HCT116 (cell line): ENCODE measurements around the gene RPTOR. TPM values are rescaled to one million over a fixed set of nuclear protein-coding genes. Genes with fewer than 3 reads are reported as not detected.

Experiments used
- ATAC-seq: fragments of 200-7000 bp; cut with Tn5 transposase; 2 replicates; pipeline ENCODE4 v1.9.1; 2020; ENCODE audit warnings: mild to moderate bottlenecking, moderate library complexity
- BruUV-seq: library from RNA; stranded (reverse); fragments of 400-500 nt; replicated peaks from 2 replicates; lab custom pipeline; 2021; lab: Mats Ljungman, UMichigan
- CTCF ChIA-PET: fragments of 300-600 bp; sonication (Branson Sonifier 250); formaldehyde crosslinking; loops from one replicate; lab custom pipeline; 2021; ENCODE audit warnings: antibody characterized with exemption; lab: Charles Lee
- POLR2A ChIA-PET: fragments of 300-600, 350-600 bp; sonication (Branson Sonifier 250); formaldehyde crosslinking; loops from one replicate; lab custom pipeline; 2021; ENCODE audit warnings: antibody characterized with exemption; lab: Charles Lee
- RAD21 ChIA-PET, 2 experiments: fragments of 300-600 bp; sonication (Branson Sonifier 250); formaldehyde crosslinking; loops; one replicate each; lab custom pipeline; 2023; ENCODE audit warnings: low total read pairs in 2 of 2; ENCODE audit not compliant: uncharacterized antibody in 2 of 2, unreplicated experiment in 2 of 2, low non-redundant PET in 1 of 2; lab: Charles Lee
- DNase-seq: peaks from one replicate; pipeline ENCODE4 v3.0.0-alpha.2; 2010; ENCODE audit warnings: low read depth, low spot score
- H2AFZ ChIP-seq: fragments of 200-600 bp; shearing (Covaris generic), sonication (generic); 2 replicates; pipeline ENCODE4 v1.6.1; 2017; ENCODE audit warnings: low read depth, mixed run types, mixed read lengths, antibody characterized with exemption, low read length; ENCODE audit not compliant: poor library complexity, severe bottlenecking
- H3K27ac ChIP-seq: 2 replicates; pipeline ENCODE4 v1.5.1; 2012; ENCODE audit warnings: low read depth, low read length
- H3K27me3 ChIP-seq: fragments of 200-600 bp; sonication (generic); 2 replicates; pipeline ENCODE4 v1.6.1; 2016; ENCODE audit warnings: mixed run types, low read length, mixed read lengths; ENCODE audit not compliant: insufficient read depth
- H3K36me3 ChIP-seq, 2 experiments: fragments of 200-500 bp in 1 of 2; fragments of 200-600 bp in 1 of 2; sonication (Bioruptor generic) in 1 of 2; sonication (generic) in 1 of 2; 2 replicates each; pipeline versions ENCODE4 v1.5.1 to v1.6.1; 2014 to 2016; ENCODE audit warnings: low read length in 2 of 2, inconsistent platforms in 1 of 2, mixed read lengths in 1 of 2, mixed run types in 1 of 2; ENCODE audit not compliant: insufficient read depth in 2 of 2, control insufficient read depth in 1 of 2
- H3K4me1 ChIP-seq, 2 experiments: fragments of 200-600 bp in 1 of 2; sonication (generic) in 1 of 2; 2 replicates each; pipeline versions ENCODE4 v1.5.1 to v1.6.1; 2012 to 2017; ENCODE audit warnings: low read length in 2 of 2, inconsistent platforms in 1 of 2, mild to moderate bottlenecking in 1 of 2, mixed read lengths in 1 of 2, mixed run types in 1 of 2, moderate library complexity in 1 of 2; ENCODE audit not compliant: insufficient read depth in 2 of 2, control insufficient read depth in 1 of 2
- H3K4me2 ChIP-seq: fragments of 200-600 bp; sonication (generic); 2 replicates; pipeline ENCODE4 v1.6.1; 2017; ENCODE audit warnings: mixed run types, low read length, mixed read lengths
- H3K4me3 ChIP-seq, 2 experiments: fragments of 200-600 bp in 1 of 2; sonication (generic) in 1 of 2; replicated peaks in 1 of 2; 2 replicates each; pipeline ENCODE4 v1.5.1; 2011 to 2016; ENCODE audit warnings: low read length in 2 of 2, control low read depth in 1 of 2, low read depth in 1 of 2, mild to moderate bottlenecking in 1 of 2, mixed read lengths in 1 of 2, mixed run types in 1 of 2
- H3K79me2 ChIP-seq: fragments of 200-600 bp; sonication (generic); 2 replicates; pipeline ENCODE4 v1.6.1; 2017; ENCODE audit warnings: mild to moderate bottlenecking, mixed run types, low read length, moderate library complexity, mixed read lengths; ENCODE audit not compliant: insufficient read depth
- H3K9ac ChIP-seq: fragments of 200-600 bp; sonication (generic); 2 replicates; pipeline ENCODE4 v1.6.1; 2016; ENCODE audit warnings: low read length, mixed read lengths
- H3K9me2 ChIP-seq: fragments of 200-600 bp; sonication (generic), shearing (Covaris generic); 2 replicates; pipeline ENCODE4 v1.6.1; 2017; ENCODE audit warnings: mixed run types, mild to moderate bottlenecking, moderate library complexity; ENCODE audit not compliant: insufficient read depth
- H3K9me3 ChIP-seq, 2 experiments: fragments of 200-500 bp in 1 of 2; fragments of 200-600 bp in 1 of 2; sonication (Bioruptor generic) in 1 of 2; sonication (generic) in 1 of 2; 2 replicates each; pipeline ENCODE4 v1.6.1; 2014 to 2017; ENCODE audit warnings: low read length in 2 of 2, mixed read lengths in 2 of 2, inconsistent platforms in 1 of 2, low read depth in 1 of 2, mild to moderate bottlenecking in 1 of 2, mixed run types in 1 of 2, moderate library complexity in 1 of 2; ENCODE audit not compliant: control insufficient read depth in 1 of 2, insufficient read depth in 1 of 2
- H4K20me1 ChIP-seq: fragments of 200-600 bp; sonication (generic), shearing (Covaris generic); 2 replicates; pipeline ENCODE4 v1.6.1; 2017; ENCODE audit warnings: mixed run types, mild to moderate bottlenecking, moderate library complexity; ENCODE audit not compliant: insufficient read depth
- CEBPB ChIP-seq: IDR thresholded peaks from 2 replicates; pipeline ENCODE4 v1.6.1; 2012; ENCODE audit warnings: low read depth
- ELF1 ChIP-seq: IDR thresholded peaks from 2 replicates; pipeline ENCODE4 v1.6.1; 2012; ENCODE audit warnings: low read depth, borderline replicate concordance
- EZH2 ChIP-seq: fragments of 200-600 bp; sonication (generic); IDR thresholded peaks from 2 replicates; pipeline ENCODE4 v1.6.1; 2017; ENCODE audit warnings: antibody characterized with exemption, mixed run types
- EZH2phosphoT487 ChIP-seq: fragments of 200-600 bp; IDR thresholded peaks from 2 replicates; pipeline ENCODE4 v1.6.1; 2018; ENCODE audit warnings: antibody characterized with exemption, borderline replicate concordance
- FOSL1 ChIP-seq: IDR thresholded peaks from 2 replicates; pipeline ENCODE4 v1.6.1; 2012; ENCODE audit warnings: low read depth
- JUND ChIP-seq: IDR thresholded peaks from 2 replicates; pipeline ENCODE4 v1.6.1; 2012
- POLR2AphosphoS5 ChIP-seq: IDR thresholded peaks from 2 replicates; pipeline ENCODE4 v1.6.1; 2011; ENCODE audit warnings: mild to moderate bottlenecking, low read depth, low read length, moderate library complexity
- SIN3A ChIP-seq: IDR thresholded peaks from 2 replicates; pipeline ENCODE4 v1.6.1; 2012; ENCODE audit warnings: low read depth
- SP1 ChIP-seq: IDR thresholded peaks from 2 replicates; pipeline ENCODE4 v1.6.1; 2012; ENCODE audit warnings: low read depth
- SRF ChIP-seq: IDR thresholded peaks from 2 replicates; pipeline ENCODE4 v1.6.1; 2012; ENCODE audit warnings: low read depth
- TCF7L2 ChIP-seq: IDR thresholded peaks from 2 replicates; pipeline ENCODE4 v1.7.0; 2011; ENCODE audit warnings: borderline replicate concordance, inconsistent platforms; ENCODE audit not compliant: insufficient read depth, insufficient read length; ENCODE audit errors: extremely low read depth
- YY1 ChIP-seq: IDR thresholded peaks from 2 replicates; pipeline ENCODE4 v1.6.1; 2011; ENCODE audit warnings: low read length, low read depth, moderate library complexity, mild to moderate bottlenecking; ENCODE audit not compliant: insufficient replicate concordance; ENCODE audit errors: extremely low read depth
- ZFX ChIP-seq: fragments of 450-650 bp; IDR thresholded peaks from 2 replicates; pipeline ENCODE4 v1.6.1; 2017
- intact Hi-C: fragments of 100-400 bp; cut with micrococcal nuclease; formaldehyde crosslinking; loops from 2 replicates; pipeline ENCODE4 v1.10.0; 2022
- total RNA-seq: library from RNA; stranded (reverse); gene quantifications from one replicate; pipeline ENCODE4 v1.2.1, GENCODE V29; 2021; ENCODE audit not compliant: unreplicated experiment
- TF ChIP-seq, protein P1 (sequence below): IDR thresholded peaks from 2 replicates; pipeline ENCODE4 v1.6.1; 2012
- TF ChIP-seq, protein P2 (sequence below): IDR thresholded peaks from 2 replicates; pipeline ENCODE4 v1.6.1; 2012
- TF ChIP-seq, protein P3 (sequence below), 3 experiments: fragments of 200-600 bp in 1 of 3; sonication (generic) in 1 of 3; IDR thresholded peaks in 2 of 3; conservative IDR thresholded peaks in 1 of 3; 2 replicates each; pipeline ENCODE4 v1.5.1; 2012 to 2017; ENCODE audit warnings: low read depth in 2 of 3, low read length in 2 of 3, antibody characterized with exemption in 1 of 3, borderline replicate concordance in 1 of 3, control low read depth in 1 of 3, mild to moderate bottlenecking in 1 of 3, mixed read lengths in 1 of 3, mixed run types in 1 of 3, moderate library complexity in 1 of 3; ENCODE audit not compliant: insufficient read depth in 1 of 3
- TF ChIP-seq, protein P4 (sequence below): IDR thresholded peaks from 2 replicates; pipeline ENCODE4 v1.6.1; 2012; ENCODE audit warnings: low read depth

The RPTOR gene
- total RNA-seq, 1 experiment from 2014 or later: 69.5 TPM

DNA sequence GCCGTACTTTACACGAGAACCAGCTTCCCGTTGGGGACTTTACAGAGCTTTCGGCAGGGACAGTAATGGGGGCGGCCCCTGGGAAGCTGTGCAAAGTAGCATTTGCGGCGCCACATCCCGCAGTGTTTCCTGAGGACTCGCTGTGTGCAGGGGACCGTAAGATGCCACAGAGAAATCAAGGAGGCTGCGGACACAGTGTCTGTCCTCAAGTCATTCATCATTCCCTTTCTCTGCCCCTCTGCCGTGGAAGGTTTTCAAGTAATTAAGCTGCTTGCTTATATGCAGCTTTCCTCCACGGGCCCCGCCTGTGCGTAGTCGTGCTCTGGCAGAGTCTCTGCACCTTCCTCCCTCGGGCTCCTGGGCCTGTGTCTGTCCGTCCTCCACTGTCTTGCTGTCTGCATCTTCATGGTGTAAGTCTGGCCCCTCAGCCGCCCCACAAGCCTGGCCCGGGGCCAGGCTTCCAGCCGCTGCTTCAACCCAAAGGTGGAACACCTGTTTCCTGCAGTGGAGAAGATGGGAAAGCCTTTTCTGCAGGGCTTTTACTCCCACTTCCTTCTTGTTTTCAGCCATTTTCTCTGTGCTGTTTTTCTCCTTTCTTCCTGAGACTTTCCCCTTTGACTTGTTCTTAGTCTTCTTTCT, 230.1 kb downstream of the RPTOR start:
- Histone ChIP-seq H3K36me3 (no peaks in the 10 kb centered on the region), H3K9me2 (no peaks in the 10 kb centered on the region), H3K79me2 (no peaks in the 10 kb centered on the region), H4K20me1 (no peaks in the 10 kb centered on the region), H2AFZ (no peak overlapping the region), H3K4me2 (no peak overlapping the region), H3K27me3 (no peaks in the 10 kb centered on the region), H3K9me3 (no peaks in the 10 kb centered on the region), H3K4me1 (peaks cover 16 to 24% of the 10 kb centered on the region in 2 experiments), H3K4me3 (no peak overlapping the region), H3K27ac (no peak overlapping the region), H3K9ac (no peak overlapping the region)
- CTCF ChIA-PET: no interaction called here
- DNase-seq (no peak), ATAC-seq (no peak)
- RAD21 ChIA-PET: no interaction called here
- POLR2A ChIA-PET: no interaction called here
- intact Hi-C loops: no loop called here
- no TSS peak for BruUV-seq
- TF ChIP-seq POLR2AphosphoS5: no peak
- no peak for TF ChIP-seq EZH2
- no peak for TF ChIP-seq ELF1
- TF ChIP-seq, protein P1, sequence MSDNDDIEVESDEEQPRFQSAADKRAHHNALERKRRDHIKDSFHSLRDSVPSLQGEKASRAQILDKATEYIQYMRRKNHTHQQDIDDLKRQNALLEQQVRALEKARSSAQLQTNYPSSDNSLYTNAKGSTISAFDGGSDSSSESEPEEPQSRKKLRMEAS: no peak
- TF ChIP-seq, protein P2, sequence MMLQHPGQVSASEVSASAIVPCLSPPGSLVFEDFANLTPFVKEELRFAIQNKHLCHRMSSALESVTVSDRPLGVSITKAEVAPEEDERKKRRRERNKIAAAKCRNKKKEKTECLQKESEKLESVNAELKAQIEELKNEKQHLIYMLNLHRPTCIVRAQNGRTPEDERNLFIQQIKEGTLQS: no peak
- no peak for TF ChIP-seq SIN3A
- no peak for TF ChIP-seq ZFX
- no peak for TF ChIP-seq SRF
- TF ChIP-seq CEBPB: no peak
- no peak for TF ChIP-seq EZH2phosphoT487
- TF ChIP-seq, protein P3, sequence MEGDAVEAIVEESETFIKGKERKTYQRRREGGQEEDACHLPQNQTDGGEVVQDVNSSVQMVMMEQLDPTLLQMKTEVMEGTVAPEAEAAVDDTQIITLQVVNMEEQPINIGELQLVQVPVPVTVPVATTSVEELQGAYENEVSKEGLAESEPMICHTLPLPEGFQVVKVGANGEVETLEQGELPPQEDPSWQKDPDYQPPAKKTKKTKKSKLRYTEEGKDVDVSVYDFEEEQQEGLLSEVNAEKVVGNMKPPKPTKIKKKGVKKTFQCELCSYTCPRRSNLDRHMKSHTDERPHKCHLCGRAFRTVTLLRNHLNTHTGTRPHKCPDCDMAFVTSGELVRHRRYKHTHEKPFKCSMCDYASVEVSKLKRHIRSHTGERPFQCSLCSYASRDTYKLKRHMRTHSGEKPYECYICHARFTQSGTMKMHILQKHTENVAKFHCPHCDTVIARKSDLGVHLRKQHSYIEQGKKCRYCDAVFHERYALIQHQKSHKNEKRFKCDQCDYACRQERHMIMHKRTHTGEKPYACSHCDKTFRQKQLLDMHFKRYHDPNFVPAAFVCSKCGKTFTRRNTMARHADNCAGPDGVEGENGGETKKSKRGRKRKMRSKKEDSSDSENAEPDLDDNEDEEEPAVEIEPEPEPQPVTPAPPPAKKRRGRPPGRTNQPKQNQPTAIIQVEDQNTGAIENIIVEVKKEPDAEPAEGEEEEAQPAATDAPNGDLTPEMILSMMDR (IDR thresholded peaks at IDR 0.05 in 2 of 3, conservative IDR thresholded peaks at IDR 0.05 in 1 of 3; ENCODE audit: borderline replicate concordance in 1 of 3, insufficient read depth in 1 of 3, low read depth in 2 of 3, low read length in 2 of 3): no peak
- no peak for TF ChIP-seq JUND
- no peak for TF ChIP-seq YY1
- no peak for TF ChIP-seq SP1
- TF ChIP-seq, protein P4, sequence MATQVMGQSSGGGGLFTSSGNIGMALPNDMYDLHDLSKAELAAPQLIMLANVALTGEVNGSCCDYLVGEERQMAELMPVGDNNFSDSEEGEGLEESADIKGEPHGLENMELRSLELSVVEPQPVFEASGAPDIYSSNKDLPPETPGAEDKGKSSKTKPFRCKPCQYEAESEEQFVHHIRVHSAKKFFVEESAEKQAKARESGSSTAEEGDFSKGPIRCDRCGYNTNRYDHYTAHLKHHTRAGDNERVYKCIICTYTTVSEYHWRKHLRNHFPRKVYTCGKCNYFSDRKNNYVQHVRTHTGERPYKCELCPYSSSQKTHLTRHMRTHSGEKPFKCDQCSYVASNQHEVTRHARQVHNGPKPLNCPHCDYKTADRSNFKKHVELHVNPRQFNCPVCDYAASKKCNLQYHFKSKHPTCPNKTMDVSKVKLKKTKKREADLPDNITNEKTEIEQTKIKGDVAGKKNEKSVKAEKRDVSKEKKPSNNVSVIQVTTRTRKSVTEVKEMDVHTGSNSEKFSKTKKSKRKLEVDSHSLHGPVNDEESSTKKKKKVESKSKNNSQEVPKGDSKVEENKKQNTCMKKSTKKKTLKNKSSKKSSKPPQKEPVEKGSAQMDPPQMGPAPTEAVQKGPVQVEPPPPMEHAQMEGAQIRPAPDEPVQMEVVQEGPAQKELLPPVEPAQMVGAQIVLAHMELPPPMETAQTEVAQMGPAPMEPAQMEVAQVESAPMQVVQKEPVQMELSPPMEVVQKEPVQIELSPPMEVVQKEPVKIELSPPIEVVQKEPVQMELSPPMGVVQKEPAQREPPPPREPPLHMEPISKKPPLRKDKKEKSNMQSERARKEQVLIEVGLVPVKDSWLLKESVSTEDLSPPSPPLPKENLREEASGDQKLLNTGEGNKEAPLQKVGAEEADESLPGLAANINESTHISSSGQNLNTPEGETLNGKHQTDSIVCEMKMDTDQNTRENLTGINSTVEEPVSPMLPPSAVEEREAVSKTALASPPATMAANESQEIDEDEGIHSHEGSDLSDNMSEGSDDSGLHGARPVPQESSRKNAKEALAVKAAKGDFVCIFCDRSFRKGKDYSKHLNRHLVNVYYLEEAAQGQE: no peak
- no peak for TF ChIP-seq FOSL1
- no peak for TF ChIP-seq TCF7L2
